SK-N-MC (cell line): ENCODE data around the gene PAAF1.

Source experiments
- DNase-seq: peaks from one replicate; pipeline ENCODE4 v3.0.0-alpha.2; 2011; ENCODE audit warnings: low read depth, low spot score
- H3K27ac ChIP-seq: fragments of 200-600 bp; sonication (generic); 2 replicates; pipeline ENCODE4 v1.5.1; 2016; ENCODE audit warnings: mixed run types
- H3K36me3 ChIP-seq: fragments of 200-600 bp; sonication (generic); 2 replicates; pipeline ENCODE4 v1.6.1; 2017; ENCODE audit warnings: antibody characterized with exemption, low read length, mixed read lengths; ENCODE audit not compliant: insufficient read depth
- H3K4me3 ChIP-seq: fragments of 200-600 bp; sonication (generic); 2 replicates; pipeline ENCODE4 v1.5.1; 2016
- H3K9ac ChIP-seq: fragments of 200-600 bp; sonication (generic); 2 replicates; pipeline ENCODE4 v1.8.0; 2017; ENCODE audit warnings: mixed run types, mixed read lengths; ENCODE audit not compliant: insufficient read length
- H3K9me3 ChIP-seq: fragments of 200-600 bp; sonication (generic); 2 replicates; pipeline ENCODE4 v1.6.1; 2017; ENCODE audit warnings: low read depth, mild to moderate bottlenecking, antibody characterized with exemption, low read length, moderate library complexity, mixed read lengths
- EZH2 ChIP-seq: fragments of 200-600 bp; sonication (generic); IDR thresholded peaks from one replicate; pipeline ENCODE4 v1.6.1; 2017; ENCODE audit warnings: antibody characterized with exemption
- FOXP2 ChIP-seq: optimal IDR thresholded peaks from 2 replicates; pipeline ENCODE3; 2011; ENCODE audit warnings: mild to moderate bottlenecking, moderate library complexity; ENCODE audit not compliant: insufficient read depth; ENCODE audit errors: extremely low read length, control extremely low read depth
- POLR2AphosphoS5 ChIP-seq: IDR thresholded peaks from 2 replicates; pipeline ENCODE4 v1.6.1; 2012; ENCODE audit warnings: mild to moderate bottlenecking, low read depth, low read length, borderline replicate concordance

Gene PAAF1

DNA sequence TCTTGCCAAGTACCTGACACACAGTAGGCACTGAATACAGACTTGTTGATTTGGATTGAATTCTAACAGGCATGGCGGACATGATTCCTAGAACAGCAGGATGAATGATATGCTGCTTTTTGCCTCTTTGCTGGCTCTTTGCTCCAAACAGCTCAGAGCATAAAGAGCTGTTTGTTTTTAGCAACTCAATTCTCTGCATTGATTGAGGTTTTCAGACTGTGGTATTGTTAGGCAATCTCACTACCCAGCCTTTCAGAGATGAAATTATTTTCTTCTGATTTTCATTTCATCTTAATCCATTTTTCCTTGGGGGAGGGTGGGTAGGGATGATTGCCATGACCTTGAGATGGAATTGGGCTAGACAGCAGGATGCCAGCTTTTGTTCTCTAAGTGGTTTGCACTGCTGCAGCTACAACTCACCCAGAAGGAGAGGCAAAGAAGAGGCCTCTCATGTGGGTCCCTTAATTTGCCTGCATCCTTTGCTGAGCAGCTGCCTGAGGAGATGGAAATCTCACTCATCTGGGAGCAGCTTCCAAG is 20.7 kb upstream of the PAAF1 start:
- Histone ChIP-seq H3K27ac (peak overlapping the region; percentile 67; the same call in 1 of the 2 replicates), H3K36me3 (peaks cover 24% of the 10 kb centered on the region), H3K9ac (no peak overlapping the region), H3K4me3 (no peak overlapping the region), H3K9me3 (no peaks in the 10 kb centered on the region)
- no peak for TF ChIP-seq FOXP2
- TF ChIP-seq EZH2: no peak
- no peak for TF ChIP-seq POLR2AphosphoS5
- no peak for DNase-seq

DNA sequence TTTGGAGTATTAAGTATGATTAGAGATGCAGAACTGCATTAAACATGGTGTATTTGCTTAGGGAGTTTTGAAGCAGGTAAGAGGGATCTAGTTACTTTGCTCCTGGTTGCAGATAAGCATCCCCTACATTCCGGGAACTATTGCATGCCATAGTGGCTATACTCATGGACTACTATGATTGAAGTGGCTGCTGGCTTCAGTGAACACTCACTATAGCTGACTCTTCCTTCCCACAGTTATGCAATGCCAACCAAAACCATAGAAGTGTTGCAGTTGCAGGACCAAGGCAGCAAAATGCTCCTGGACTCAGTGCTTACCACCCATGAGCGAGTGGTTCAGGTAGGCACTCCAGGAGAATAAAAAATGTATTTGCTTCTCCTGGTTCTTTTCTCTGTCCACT is 17.1 kb upstream of the PAAF1 start:
- H3K9me3 ChIP-seq: no peaks in the 10 kb centered on the region
- H3K9ac ChIP-seq: no peak overlapping the region
- no peak for DNase-seq
- peaks cover 36% of the 10 kb centered on the region for H3K36me3 ChIP-seq
- H3K4me3 ChIP-seq: no peak overlapping the region
- H3K27ac ChIP-seq: no peak overlapping the region
- TF ChIP-seq POLR2AphosphoS5 (no peak), FOXP2 (no peak), EZH2 (no peak)

DNA sequence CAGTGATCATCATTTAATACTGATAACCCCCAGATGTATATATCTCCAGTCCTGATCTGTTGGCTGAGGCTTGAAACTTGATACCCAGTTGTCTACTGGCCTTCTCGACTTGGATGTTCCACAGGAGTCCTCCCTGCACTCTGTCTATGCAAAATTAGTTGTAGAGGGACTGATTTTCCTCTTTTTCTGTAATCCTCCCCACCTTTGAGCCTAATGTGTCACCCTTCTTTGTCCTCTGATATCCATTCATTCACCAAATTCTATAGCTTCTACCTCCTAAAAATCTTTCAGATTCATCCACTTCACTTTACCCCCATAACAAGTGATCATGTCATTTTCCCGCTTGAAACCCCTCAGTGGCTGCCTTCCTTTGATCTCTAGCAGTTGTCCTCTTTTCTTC is 16.6 kb upstream of the PAAF1 start:
- no peak for DNase-seq
- no peaks in the 10 kb centered on the region for H3K9me3 ChIP-seq
- H3K4me3 ChIP-seq: no peak overlapping the region
- no peak overlapping the region for H3K9ac ChIP-seq
- no peak overlapping the region for H3K27ac ChIP-seq
- TF ChIP-seq FOXP2 (no peak), POLR2AphosphoS5 (no peak), EZH2 (no peak)
- peaks cover 37% of the 10 kb centered on the region for H3K36me3 ChIP-seq

DNA sequence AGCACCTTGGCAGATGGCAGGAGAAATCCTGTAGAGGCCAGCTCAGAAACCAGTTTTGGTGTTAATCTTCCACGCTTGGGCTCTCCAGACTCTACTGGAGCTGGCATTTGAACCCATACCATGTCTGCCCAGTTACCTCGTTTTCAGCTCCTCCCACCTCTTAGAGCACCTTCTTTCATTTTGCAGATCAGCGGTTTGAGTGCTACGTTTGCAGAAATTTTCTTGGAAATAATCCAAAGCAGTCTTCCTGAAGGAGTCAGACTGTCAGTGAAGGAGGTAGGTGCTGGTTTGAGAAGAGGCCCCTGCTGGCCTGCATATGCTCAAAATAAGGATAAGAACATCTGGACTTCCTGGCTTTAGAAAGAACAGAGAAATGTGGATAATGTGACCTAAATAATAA is 13.8 kb upstream of the PAAF1 start:
- no peak for TF ChIP-seq FOXP2
- no peak for TF ChIP-seq EZH2
- TF ChIP-seq POLR2AphosphoS5: no peak
- H3K9ac ChIP-seq: no peak overlapping the region
- H3K9me3 ChIP-seq: no peaks in the 10 kb centered on the region
- H3K4me3 ChIP-seq: no peak overlapping the region
- peaks cover 39% of the 10 kb centered on the region for H3K36me3 ChIP-seq
- no peak overlapping the region for H3K27ac ChIP-seq
- no peak for DNase-seq

DNA sequence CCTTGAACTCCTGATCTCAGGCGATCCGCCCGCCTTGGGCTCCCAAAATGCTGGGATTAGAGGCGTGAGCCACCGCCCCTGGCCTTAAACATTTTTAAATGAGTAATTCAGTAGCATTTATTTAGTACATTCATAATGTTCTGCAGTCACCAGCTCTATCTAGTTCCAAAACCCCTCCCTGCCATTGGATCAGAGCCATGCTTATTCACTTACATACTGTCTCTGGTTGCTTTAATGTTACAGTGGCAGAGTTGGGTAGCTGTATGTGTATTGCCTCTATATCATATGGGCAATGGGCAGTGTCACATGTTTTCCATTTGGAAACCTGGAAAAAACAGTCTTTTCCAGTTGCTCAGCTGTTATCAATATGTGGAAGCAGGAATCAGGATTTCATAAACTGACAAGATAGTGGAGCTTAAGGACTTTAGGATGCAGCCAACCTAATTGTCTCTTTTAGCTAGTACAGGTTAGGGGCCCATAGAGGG is 10.7 kb upstream of the PAAF1 start:
- H3K4me3 ChIP-seq: no peak overlapping the region
- no peak for DNase-seq
- no peak overlapping the region for H3K27ac ChIP-seq
- TF ChIP-seq EZH2: no peak
- no peak for TF ChIP-seq FOXP2
- TF ChIP-seq POLR2AphosphoS5: no peak
- H3K9ac ChIP-seq: no peak overlapping the region
- H3K9me3 ChIP-seq: no peaks in the 10 kb centered on the region
- peaks cover 32% of the 10 kb centered on the region for H3K36me3 ChIP-seq

DNA sequence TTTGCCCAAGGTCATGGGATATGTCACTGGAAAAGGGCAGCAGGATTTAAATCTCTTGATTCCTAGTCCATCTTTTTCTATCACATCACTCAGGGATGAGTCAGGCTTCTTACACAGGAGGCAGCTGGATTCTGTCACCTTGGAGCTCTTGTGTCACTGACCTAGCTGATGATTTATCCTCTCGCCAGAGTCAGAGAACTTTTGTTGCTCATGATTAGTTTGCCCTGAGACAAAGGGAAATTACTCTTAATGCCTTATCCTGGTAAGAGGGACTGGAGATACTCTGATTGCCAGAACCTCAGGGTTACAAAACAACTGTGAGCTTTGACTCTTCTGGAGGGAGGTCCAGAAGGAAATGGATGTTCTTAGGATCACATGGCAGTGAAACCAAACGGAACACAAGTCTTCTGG is 10.2 kb upstream of the PAAF1 start:
- DNase-seq: no peak
- TF ChIP-seq POLR2AphosphoS5: peak; percentile 23; the same call in 1 of the 2 replicates
- TF ChIP-seq FOXP2: no peak
- peaks cover 32% of the 10 kb centered on the region for H3K36me3 ChIP-seq
- H3K9ac ChIP-seq: no peak overlapping the region
- no peaks in the 10 kb centered on the region for H3K9me3 ChIP-seq
- H3K27ac ChIP-seq: peak overlapping the region; percentile 47; the same call in 1 of the 2 replicates
- H3K4me3 ChIP-seq: no peak overlapping the region

DNA sequence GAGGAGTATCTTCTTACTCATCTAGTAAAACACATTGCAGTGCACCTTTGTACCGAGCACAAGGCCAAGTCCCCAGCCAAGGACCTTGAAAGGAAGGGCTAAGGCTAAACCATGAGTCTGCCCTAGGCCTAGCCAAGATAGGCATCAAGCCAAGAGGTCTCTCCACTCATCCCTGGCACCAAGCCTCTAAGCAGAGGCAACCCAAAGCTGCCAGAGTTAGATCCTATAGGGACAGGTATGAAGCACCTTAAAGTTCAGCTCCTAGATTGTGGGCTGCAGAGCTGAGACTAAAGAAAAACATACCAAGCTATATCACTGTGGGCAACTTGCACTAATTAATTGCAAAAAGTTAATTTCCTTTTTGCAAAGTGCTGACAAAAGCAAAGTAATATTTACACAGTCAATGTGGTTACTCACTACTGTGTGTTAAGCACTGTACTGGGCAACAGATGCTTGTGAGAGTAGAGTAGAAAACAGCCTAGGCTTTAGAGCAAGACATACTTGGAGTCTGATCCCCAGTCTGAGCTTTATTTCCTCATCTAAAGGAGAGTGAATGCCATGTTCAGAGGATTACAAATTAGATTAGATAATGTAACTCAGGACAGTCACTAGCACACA is 7.4 kb upstream of the PAAF1 start:
- H3K27ac ChIP-seq: peak overlapping the region; percentile 65
- H3K9me3 ChIP-seq: no peaks in the 10 kb centered on the region
- no peak overlapping the region for H3K9ac ChIP-seq
- no peak for DNase-seq
- TF ChIP-seq EZH2 (no peak), POLR2AphosphoS5 (0 out of 2 replicates have a peak, but pooled peaks have one; percentile 21)
- peaks cover 44% of the 10 kb centered on the region for H3K36me3 ChIP-seq
- no peak overlapping the region for H3K4me3 ChIP-seq

DNA sequence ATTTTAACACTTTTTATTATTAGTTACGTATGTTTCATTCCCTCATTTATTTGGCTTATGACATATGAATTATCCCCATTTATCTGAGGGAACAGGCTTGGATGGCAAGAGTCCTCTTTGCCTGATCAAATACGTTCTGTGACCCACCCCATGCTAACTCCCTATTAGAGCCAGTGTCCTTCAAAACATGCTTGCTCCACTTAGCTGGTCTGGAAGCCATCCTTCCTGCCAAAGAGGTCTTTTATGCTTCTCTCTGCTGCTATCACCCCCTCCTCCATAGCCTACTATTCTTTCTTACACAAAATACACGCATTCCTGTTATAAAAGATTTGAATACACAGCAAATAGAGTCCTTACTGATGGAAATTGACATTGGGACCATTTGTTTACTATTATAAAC is 6.5 kb upstream of the PAAF1 start:
- Histone ChIP-seq H3K9me3 (no peaks in the 10 kb centered on the region), H3K27ac (peak overlapping the region; percentile 66; the same call in 1 of the 2 replicates), H3K36me3 (peaks cover 49% of the 10 kb centered on the region), H3K9ac (no peak overlapping the region), H3K4me3 (no peak overlapping the region)
- DNase-seq: no peak
- TF ChIP-seq POLR2AphosphoS5 (peak; percentile 9; the same call in 1 of the 2 replicates), FOXP2 (no peak)

DNA sequence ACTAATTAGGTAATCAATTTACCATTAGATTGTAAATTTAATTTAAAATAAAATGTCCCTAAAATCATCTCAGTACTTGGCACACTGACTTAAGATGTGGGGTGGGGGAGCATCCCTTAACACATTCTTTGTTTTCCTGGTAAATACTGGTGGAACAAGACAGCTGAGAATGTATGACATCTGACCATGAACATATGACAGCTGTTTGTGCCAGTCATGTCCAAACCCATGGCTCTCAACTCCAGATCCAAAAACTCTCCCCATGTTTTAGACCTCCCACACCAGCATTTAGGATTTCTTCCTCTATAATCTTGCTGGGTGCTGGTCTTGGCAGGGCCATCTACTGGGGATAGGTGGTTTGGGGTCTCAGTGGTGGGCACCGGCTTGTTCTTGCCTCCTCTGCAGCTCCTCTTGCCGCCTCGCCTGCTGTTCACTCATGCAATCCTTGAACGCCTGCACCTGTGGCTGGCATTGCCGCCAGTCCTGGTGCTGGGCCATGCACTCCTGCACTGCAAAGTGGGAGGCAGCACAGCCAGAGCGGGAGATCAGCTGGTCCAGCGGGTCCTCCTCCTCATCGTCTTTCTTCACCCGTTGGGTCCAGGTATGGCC is 3.9 kb upstream of the PAAF1 start:
- no peak overlapping the region for H3K27ac ChIP-seq
- no peak overlapping the region for H3K4me3 ChIP-seq
- no peak for DNase-seq
- no peak overlapping the region for H3K9ac ChIP-seq
- TF ChIP-seq FOXP2: no peak
- TF ChIP-seq POLR2AphosphoS5: peak; percentile 12; the same call in 1 of the 2 replicates
- H3K9me3 ChIP-seq: no peaks in the 10 kb centered on the region
- peaks cover 53% of the 10 kb centered on the region for H3K36me3 ChIP-seq
